Memory B cell (primary cell): Measurements from ENCODE around the gene MLEC.

Source experiments
- ATAC-seq: fragments of 150-1000 bp; cut with Tn5 transposase; 2 replicates; pipeline ENCODE4 v1.10.0; 2021; ENCODE audit warnings: low read depth, mild to moderate bottlenecking, moderate library complexity
- DNase-seq, 2 donors: peaks; one replicate each; pipeline ENCODE4 v3.0.0; 2022; ENCODE audit warnings: low spot score in 2 of 2
- H3K27ac Mint-ChIP-seq: one replicate; pipeline ENCODE4 v1.8.0; 2022; ENCODE audit warnings: mild to moderate bottlenecking, moderate library complexity, mixed read lengths
- H3K27me3 Mint-ChIP-seq: one replicate; pipeline ENCODE4 v1.8.0; 2022; ENCODE audit warnings: mixed read lengths
- H3K36me3 Mint-ChIP-seq: one replicate; pipeline ENCODE4 v1.8.0; 2022; ENCODE audit warnings: mild to moderate bottlenecking, mixed read lengths
- H3K4me1 Mint-ChIP-seq: one replicate; pipeline ENCODE4 v1.8.0; 2022; ENCODE audit warnings: mixed read lengths
- H3K4me3 Mint-ChIP-seq: one replicate; pipeline ENCODE4 v1.8.0; 2022; ENCODE audit warnings: mild to moderate bottlenecking, moderate library complexity, mixed read lengths
- H3K9me3 Mint-ChIP-seq: one replicate; pipeline ENCODE4 v1.8.0; 2022; ENCODE audit warnings: mixed read lengths

Gene MLEC

DNA sequence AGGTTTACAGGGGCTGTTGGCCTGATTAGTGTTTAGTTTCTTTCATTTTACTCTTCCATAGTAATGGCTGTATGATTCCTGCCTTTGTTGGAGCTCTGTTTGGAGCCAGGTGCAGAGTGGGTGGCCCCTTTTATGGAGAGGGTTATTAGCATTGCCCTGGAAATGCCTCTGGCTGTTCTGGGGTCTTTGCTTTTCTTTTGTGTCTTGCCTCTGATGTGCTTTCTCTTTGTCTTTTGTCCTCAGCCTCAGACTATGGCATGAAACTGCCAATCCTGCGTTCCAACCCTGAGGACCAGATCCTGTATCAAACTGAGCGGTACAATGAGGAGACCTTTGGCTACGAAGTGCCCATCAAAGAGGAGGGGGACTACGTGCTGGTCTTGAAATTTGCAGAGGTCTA, 6.9 kb downstream of the MLEC start:
- Mint-ChIP-seq H3K27ac (no peak overlapping the region), H3K36me3 (peaks cover 31% of the 10 kb centered on the region), H3K4me3 (no peak overlapping the region), H3K9me3 (no peaks in the 10 kb centered on the region), H3K4me1 (peaks cover 16% of the 10 kb centered on the region), H3K27me3 (no peaks in the 10 kb centered on the region)
- DNase-seq (no peak), ATAC-seq (no peak)

DNA sequence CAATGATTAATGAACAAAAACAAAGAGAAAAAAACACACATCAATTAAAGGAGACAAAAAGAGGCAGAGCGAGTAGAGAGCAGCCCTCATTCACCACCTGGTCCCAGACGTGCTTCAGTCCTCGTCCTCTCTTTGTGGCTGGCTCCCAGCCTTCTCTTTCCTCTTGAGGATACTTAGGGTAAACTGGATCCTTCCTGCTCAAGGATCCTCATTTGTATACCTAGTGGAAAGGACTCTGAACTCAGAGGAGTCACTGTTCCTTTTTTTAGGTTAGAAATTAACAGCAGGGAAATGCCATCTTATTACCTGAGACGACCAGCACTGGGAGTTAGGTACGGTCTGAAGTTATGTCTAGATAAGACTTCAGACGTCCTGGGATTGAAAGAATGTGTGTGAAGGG, 9.7 kb downstream of the MLEC start:
- Mint-ChIP-seq H3K27me3 (no peaks in the 10 kb centered on the region), H3K9me3 (no peaks in the 10 kb centered on the region), H3K36me3 (peaks cover 37% of the 10 kb centered on the region), H3K4me3 (no peak overlapping the region), H3K4me1 (peaks cover 6% of the 10 kb centered on the region), H3K27ac (no peak overlapping the region)
- no peak for DNase-seq
- ATAC-seq, result no peak

DNA sequence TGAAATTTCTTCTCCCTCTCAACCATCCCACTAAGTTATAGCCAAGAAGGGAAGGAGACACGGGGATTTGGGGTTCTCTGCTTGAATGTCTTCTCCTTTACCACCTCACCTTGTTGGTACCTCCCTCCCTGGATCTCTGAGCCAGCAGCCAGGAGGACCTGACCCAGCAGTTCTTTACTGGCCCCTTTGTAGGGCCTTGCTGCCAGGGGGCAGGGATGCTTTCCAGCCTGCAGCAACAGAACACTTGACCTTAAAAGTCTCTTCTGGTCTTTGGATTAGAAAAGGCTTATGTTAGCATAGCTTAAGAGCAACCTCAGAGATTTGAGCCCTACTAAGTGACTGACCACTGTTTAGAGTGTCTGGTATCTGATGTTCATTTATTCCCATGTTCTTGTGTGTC, 10.4 kb downstream of the MLEC start:
- Mint-ChIP-seq H3K4me1 (peaks cover 2% of the 10 kb centered on the region), H3K4me3 (no peak overlapping the region), H3K27me3 (no peaks in the 10 kb centered on the region), H3K27ac (no peak overlapping the region), H3K9me3 (no peaks in the 10 kb centered on the region), H3K36me3 (peaks cover 40% of the 10 kb centered on the region)
- ATAC-seq (no peak), DNase-seq (no peak)

DNA sequence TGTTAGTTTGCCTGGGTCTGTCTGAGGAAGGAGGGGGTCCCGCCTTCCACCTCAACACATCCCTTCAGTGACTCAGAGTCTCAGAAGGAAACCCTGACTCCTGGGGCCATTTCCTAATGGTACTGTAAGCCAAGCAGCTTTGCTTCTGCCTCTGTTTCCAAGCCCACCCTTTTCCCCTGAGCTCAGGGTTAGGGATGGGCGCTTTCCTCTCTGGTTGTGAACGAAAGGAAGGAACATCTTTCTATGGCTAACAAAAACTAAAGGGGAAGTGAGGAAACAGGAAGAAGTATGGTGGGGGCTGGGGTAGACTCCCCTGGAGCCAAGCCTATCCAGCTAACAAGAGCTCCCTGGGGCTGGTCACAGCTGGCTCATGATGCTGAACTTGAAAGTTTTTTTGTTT, 11.7 kb downstream of the MLEC start:
- Mint-ChIP-seq H3K4me1 (no peaks in the 10 kb centered on the region), H3K4me3 (no peak overlapping the region), H3K36me3 (peaks cover 41% of the 10 kb centered on the region), H3K27me3 (no peaks in the 10 kb centered on the region), H3K27ac (no peak overlapping the region), H3K9me3 (no peaks in the 10 kb centered on the region)
- ATAC-seq (no peak), DNase-seq (no peak)

DNA sequence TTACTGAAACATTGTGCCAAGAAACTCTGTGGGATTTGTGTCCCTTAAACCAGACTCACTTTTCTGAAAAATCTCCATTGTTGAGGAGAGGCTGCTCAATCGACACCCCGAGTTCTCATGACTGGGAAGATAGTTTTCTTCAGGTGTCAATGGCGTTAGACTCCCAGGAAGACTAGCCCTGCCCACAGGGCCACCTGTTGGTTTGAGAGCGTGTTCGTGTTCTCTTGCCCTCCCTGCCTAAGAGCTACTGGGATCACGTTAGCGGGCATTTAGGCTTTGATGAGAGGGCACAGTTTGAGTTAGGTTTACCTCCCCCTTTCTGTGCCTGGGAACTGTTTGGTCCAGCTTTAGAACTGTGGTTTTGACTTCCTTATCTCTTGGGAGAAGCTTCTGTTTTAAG, 12.6 kb downstream of the MLEC start:
- Mint-ChIP-seq H3K27me3 (no peaks in the 10 kb centered on the region), H3K36me3 (peaks cover 38% of the 10 kb centered on the region), H3K4me1 (no peaks in the 10 kb centered on the region), H3K4me3 (no peak overlapping the region), H3K27ac (no peak overlapping the region), H3K9me3 (no peaks in the 10 kb centered on the region)
- ATAC-seq (no peak), DNase-seq (no peak)

DNA sequence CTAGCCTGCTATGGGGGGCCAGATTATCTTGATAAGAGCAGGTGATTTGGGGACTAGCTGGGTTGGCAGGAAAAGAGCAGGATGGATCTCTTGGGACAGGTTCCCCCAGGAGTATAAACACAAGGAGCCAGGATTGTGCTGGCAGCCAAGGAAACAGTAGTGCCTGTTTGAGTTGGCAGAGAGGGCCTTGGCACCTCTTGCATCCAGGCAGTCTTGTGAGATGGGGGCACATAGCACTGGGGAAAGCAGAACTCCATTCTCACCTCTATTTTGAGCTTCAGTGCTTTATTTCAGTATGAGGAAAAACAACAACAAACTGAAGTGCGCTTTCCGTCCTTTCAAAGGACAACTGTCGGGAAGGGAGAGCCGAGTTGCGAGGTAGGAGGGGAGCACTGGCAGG, 13.9 kb downstream of the MLEC start:
- H3K27ac Mint-ChIP-seq, result no peak overlapping the region
- no peaks in the 10 kb centered on the region for H3K9me3 Mint-ChIP-seq
- no peak for DNase-seq
- no peak overlapping the region for H3K4me3 Mint-ChIP-seq
- H3K4me1 Mint-ChIP-seq, result no peaks in the 10 kb centered on the region
- H3K36me3 Mint-ChIP-seq, result peaks cover 28% of the 10 kb centered on the region
- ATAC-seq, result no peak
- no peaks in the 10 kb centered on the region for H3K27me3 Mint-ChIP-seq

DNA sequence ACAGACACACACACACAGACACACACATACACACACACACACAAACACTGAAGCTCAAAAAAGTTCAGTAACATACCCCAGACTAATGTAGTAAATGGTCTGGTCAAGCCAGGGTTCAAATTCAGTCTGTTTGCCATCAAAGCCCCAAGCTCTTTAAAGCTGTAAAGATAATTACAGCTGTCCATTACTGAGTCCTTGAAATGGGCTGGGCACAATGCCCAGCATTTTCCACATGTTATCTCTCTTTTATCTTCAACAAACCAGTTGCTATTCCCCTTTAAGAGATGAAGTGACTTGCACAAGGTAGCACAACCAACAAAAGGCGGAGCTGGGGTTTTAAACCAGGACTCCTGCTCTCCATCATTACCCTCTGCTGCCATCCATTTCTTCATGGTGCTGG, 15.7 kb downstream of the MLEC start:
- Mint-ChIP-seq H3K36me3 (peaks cover 15% of the 10 kb centered on the region), H3K9me3 (no peaks in the 10 kb centered on the region)

DNA sequence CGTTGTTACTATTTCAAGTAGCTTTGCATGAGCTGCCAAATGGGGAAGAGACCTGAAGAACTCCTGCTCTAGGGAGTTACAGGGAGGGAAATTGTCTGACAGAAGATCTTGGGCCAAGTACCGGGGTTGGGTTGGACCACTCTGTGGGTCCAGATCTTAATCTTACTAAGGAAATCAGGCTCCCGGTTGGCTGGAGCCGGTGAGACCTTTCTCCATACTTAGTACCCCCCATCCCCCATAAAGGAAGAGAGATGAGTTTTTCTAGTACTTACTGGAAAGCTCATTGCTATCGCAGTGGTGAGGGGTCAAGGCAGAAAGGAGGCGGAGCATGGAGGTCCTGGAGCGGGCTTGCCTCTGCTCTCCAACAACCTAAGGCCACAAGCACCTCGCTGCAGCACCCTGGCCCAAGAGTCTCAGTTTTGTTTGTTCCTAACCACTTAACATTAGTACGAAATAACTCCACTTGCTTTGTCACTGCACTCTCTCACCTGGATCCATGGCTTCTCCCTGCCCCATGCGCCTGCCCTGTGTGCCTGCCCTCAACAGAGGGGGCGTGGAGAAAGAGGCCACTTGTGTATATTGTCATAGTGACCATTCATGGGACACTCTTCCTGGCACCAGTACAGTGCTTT, 16.5 kb downstream of the MLEC start:
- no peak overlapping the region for H3K4me3 Mint-ChIP-seq
- no peaks in the 10 kb centered on the region for H3K9me3 Mint-ChIP-seq
- H3K4me1 Mint-ChIP-seq, result no peaks in the 10 kb centered on the region
- H3K36me3 Mint-ChIP-seq, result peaks cover 15% of the 10 kb centered on the region
- no peak overlapping the region for H3K27ac Mint-ChIP-seq
- DNase-seq (no peak), ATAC-seq (no peak)
- no peaks in the 10 kb centered on the region for H3K27me3 Mint-ChIP-seq

More for the DNA sequence above, 15.7 kb downstream of the MLEC start:
- Mint-ChIP-seq H3K27me3 (no peaks in the 10 kb centered on the region), H3K27ac (no peak overlapping the region), H3K4me3 (no peak overlapping the region), H3K4me1 (no peaks in the 10 kb centered on the region)
- ATAC-seq, result no peak
- no peak for DNase-seq

DNA sequence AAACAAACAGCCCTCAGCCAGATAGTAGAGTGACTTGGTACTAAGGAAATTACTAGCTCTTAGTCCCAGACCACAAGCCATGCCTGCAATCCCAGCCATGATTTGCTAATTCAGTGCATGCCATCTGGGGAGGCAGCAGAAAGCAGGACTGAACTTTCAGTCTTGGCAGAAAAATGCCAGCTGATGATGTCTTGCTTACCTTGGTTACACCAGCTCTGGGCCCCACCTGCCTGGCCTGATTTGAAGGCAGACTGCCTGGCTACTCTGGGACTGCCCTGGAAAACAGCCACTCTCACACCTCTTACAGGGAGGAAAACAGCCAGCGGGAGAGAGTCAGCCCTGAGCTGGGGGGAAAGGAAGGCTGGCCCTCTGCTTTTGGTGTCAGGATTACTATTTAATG, 18.7 kb downstream of the MLEC start:
- Mint-ChIP-seq H3K4me3 (no peak overlapping the region), H3K9me3 (no peaks in the 10 kb centered on the region), H3K4me1 (peaks cover 5% of the 10 kb centered on the region), H3K27ac (no peak overlapping the region), H3K27me3 (no peaks in the 10 kb centered on the region), H3K36me3 (peaks cover 11% of the 10 kb centered on the region)
- ATAC-seq (no peak), DNase-seq (no peak)

DNA sequence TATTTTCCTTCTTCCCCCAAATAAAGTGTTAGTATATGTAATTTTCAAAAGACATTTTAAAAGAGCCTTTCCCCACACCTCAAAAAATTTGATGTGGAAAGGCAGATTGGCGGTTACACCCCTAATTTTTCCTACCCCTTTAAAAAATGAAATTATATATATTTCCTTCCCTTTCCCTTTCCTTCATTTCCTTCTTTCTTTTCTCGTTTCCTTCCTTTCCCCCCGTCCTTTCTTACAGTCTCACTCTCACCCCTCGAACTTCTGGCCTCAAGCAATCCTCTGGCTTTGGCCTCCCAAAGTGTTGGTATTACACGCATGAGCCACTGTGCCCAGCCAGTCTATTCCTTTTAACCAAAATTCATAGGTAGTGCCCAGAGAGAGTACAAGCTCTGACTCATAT, 19.1 kb downstream of the MLEC start:
- Mint-ChIP-seq H3K4me3 (no peak overlapping the region), H3K27me3 (no peaks in the 10 kb centered on the region), H3K4me1 (peaks cover 5% of the 10 kb centered on the region), H3K36me3 (peaks cover 7% of the 10 kb centered on the region), H3K9me3 (no peaks in the 10 kb centered on the region), H3K27ac (no peak overlapping the region)
- DNase-seq (no peak), ATAC-seq (no peak)

DNA sequence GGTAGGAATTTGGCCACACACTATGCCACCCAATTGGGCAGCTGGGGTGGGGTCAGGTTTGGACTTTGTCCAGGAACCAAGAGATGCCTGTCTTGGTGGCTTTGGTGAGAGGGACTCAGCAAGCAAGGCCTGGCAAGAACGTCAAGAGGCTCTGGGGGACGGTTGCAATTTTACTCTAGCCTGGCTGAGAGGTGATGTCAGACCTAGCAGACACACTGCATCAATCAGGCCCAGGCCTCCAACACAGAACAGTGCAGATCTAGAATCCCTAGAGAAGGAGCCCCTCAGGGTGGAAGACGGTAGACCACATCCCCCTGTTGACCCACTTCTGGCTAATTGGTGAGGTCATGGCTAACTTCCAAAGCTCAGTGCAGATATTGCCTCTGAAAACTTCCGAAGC, 21.7 kb downstream of the MLEC start:
- ATAC-seq, result no peak
- H3K4me1 Mint-ChIP-seq, result peaks cover 17% of the 10 kb centered on the region
- no peak for DNase-seq
- no peaks in the 10 kb centered on the region for H3K9me3 Mint-ChIP-seq
- H3K27ac Mint-ChIP-seq, result no peak overlapping the region
- peaks cover under 1% of the 10 kb centered on the region for H3K36me3 Mint-ChIP-seq
- peak overlapping the region; percentile 1 for H3K4me3 Mint-ChIP-seq
- H3K27me3 Mint-ChIP-seq, result no peaks in the 10 kb centered on the region

DNA sequence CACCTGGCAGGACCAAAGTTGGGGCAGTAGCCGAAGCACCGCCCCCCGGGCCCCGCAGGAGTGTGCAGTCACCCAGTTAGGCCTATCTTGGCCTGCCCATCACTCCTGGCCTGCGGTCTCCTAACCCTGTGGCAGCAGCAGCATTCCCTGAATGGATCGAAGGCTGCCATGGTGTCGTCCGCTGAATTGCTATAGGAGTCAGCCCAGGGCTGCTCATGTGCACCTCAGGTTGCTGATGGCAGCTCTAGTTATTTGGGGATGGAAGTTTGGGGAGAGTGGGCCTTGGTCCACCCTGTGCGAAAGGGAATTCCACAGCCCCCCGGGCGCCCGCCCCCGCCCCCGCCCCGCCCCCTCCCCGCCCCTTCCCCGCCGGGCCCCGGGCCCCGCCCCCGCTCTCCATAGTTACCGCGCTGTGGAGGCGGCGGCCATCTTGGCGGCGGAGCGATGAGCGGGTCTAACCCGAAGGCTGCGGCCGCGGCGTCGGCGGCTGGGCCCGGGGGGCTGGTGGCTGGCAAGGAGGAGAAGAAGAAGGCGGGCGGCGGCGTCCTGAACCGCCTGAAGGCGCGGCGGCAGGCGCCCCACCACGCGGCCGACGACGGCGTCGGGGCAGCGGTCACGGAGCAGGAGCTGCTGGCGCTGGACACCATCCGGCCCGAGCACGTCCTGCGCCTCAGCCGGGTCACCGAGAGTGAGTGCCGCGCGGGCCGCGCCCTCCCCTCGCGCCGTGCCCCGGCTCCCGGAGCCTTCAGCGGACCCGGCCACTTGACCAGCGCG, 23.3 kb downstream of the MLEC start, which contains the start of gene UNC119B:
UNC119B (plus strand) TSS at position 428 of the 774 bp plus-strand sequence; CDS start at position 445, 17 bp downstream.
- peak; percentile 87 for ATAC-seq
- H3K4me1 Mint-ChIP-seq, result peaks cover 21% of the 10 kb centered on the region
- DNase-seq, result peak; percentile 50 to 64
- peak within 1 kb of the TSS; percentile 90 for H3K4me3 Mint-ChIP-seq
- peak within 1 kb of the TSS; percentile 78 for H3K27ac Mint-ChIP-seq
- no peaks in the 10 kb centered on the region for H3K27me3 Mint-ChIP-seq
- H3K36me3 Mint-ChIP-seq, result peaks cover 5% of the 10 kb centered on the region
- H3K9me3 Mint-ChIP-seq, result no peaks in the 10 kb centered on the region

DNA sequence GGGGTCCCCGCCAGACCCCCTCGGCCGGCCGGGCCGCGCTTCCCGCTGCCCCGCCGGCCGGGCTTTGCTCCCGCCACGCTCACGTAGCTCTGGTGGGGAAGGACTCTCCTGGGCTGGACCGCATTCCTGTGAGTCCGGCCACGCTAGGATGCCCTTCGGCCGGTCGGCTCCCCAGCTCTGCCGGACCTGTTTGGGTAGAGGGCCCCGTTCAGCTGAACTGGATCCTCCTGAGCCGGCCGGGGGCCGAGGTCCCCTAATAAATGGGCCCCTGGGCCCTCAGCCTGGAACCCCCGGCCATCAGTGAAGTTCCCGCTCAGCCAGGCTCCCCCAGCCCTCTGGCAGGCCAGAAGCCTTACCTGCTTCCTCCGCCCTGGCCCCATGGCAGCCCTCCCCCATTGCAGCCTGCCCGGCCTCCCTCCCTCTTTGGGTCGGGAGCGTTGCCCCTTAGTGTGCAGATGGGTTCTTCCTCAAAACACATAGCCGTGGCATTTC, 23.9 kb downstream of the MLEC start:
- H3K36me3 Mint-ChIP-seq, result peaks cover 7% of the 10 kb centered on the region
- H3K4me1 Mint-ChIP-seq, result peaks cover 21% of the 10 kb centered on the region
- ATAC-seq (peak; percentile 38), DNase-seq (peak in 1 of 2 donors; percentile 43)
- H3K4me3 Mint-ChIP-seq, result peak overlapping the region; percentile 84
- H3K27me3 Mint-ChIP-seq, result no peaks in the 10 kb centered on the region
- H3K9me3 Mint-ChIP-seq, result no peaks in the 10 kb centered on the region
- peak overlapping the region; percentile 78 for H3K27ac Mint-ChIP-seq

DNA sequence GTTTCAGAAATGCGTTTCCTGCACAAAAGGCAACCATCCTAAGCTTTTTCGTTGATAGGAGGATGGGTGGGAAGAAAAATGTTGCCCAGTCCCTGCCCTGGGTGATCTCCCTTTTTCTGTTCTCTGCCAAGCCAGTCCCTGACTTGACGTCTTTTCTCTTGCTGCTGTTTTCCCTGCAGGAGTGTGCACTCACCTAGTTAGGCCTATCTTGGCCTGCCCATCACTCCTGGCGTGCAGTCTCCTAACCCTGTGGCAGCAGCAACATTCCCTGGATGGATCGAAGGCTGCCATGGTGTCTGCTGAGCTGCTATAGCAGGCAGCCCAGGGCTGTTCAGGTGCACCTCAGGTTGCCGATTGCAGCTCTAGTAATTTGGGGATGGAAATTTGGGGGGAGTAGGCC, 24.5 kb downstream of the MLEC start:
- ATAC-seq (no peak), DNase-seq (no peak)
- H3K36me3 Mint-ChIP-seq, result peaks cover 10% of the 10 kb centered on the region
- H3K4me1 Mint-ChIP-seq, result peaks cover 21% of the 10 kb centered on the region
- peak overlapping the region; percentile 78 for H3K27ac Mint-ChIP-seq
- no peaks in the 10 kb centered on the region for H3K9me3 Mint-ChIP-seq
- H3K27me3 Mint-ChIP-seq, result no peaks in the 10 kb centered on the region
- peak overlapping the region; percentile 84 for H3K4me3 Mint-ChIP-seq
